HepG2 (cell line): Measurements from ENCODE around the gene TMEM240. TPM values are rescaled to one million over a fixed set of nuclear protein-coding genes. Genes with fewer than 3 reads are reported as not detected.

Experiments used
- CBFB ChIP-seq: sonication (generic); formaldehyde crosslinking; IDR thresholded peaks from 2 replicates; pipeline ENCODE4 v1.4.0; 2020; ENCODE audit warnings: missing genetic modification reagents
- CC2D1A ChIP-seq: sonication (generic); formaldehyde crosslinking; IDR thresholded peaks from 2 replicates; pipeline ENCODE4 v1.8.1; 2023; ENCODE audit warnings: mild to moderate bottlenecking, missing genetic modification reagents
- DR1 ChIP-seq: sonication (generic); formaldehyde crosslinking; IDR thresholded peaks from 2 replicates; pipeline ENCODE4 v1.8.0; 2021; ENCODE audit warnings: mild to moderate bottlenecking, missing genetic modification reagents, inconsistent platforms
- FOSL2 ChIP-seq: sonication (generic); formaldehyde crosslinking; IDR thresholded peaks from 2 replicates; pipeline ENCODE4 v1.4.0; 2020; ENCODE audit warnings: missing genetic modification reagents
- HMG20B ChIP-seq: conservative IDR thresholded peaks from 2 replicates; pipeline ENCODE4 v1.6.1; 2016; ENCODE audit warnings: missing genetic modification reagents, missing compliant biosample characterization
- HOXD1 ChIP-seq: sonication (generic); formaldehyde crosslinking; IDR thresholded peaks from 2 replicates; pipeline ENCODE4 v1.5.0; 2020; ENCODE audit warnings: missing genetic modification reagents
- KAT2B ChIP-seq: fragments of 150-350 bp; IDR thresholded peaks from 2 replicates; pipeline ENCODE4 v1.6.1; 2014; ENCODE audit warnings: low read depth, low read length, borderline replicate concordance
- KLF16 ChIP-seq, 2 experiments: sonication (generic) in 1 of 2; formaldehyde crosslinking in 1 of 2; IDR thresholded peaks; 2 replicates each; pipeline versions ENCODE4 v1.6.1 to v1.8.0; 2016 to 2023; ENCODE audit warnings: missing genetic modification reagents in 2 of 2, missing compliant biosample characterization in 1 of 2
- NCOR1 ChIP-seq: fragments of 200-600 bp; sonication (generic); IDR thresholded peaks from 2 replicates; pipeline ENCODE4 v1.7.0; 2017; ENCODE audit warnings: antibody characterized with exemption, low read length, borderline replicate concordance
- NFE2 ChIP-seq: sonication (generic); formaldehyde crosslinking; IDR thresholded peaks from 2 replicates; pipeline ENCODE4 v1.4.0; 2020; ENCODE audit warnings: missing genetic modification reagents
- RAD51 ChIP-seq: fragments of 450-650 bp; IDR thresholded peaks from 2 replicates; pipeline ENCODE4 v1.6.1; 2016; ENCODE audit warnings: borderline replicate concordance
- SMAD1 ChIP-seq: sonication (generic); formaldehyde crosslinking; IDR thresholded peaks from 2 replicates; pipeline ENCODE4 v1.4.0; 2020; ENCODE audit warnings: missing genetic modification reagents, low read depth, mild to moderate bottlenecking, borderline replicate concordance
- TEAD3 ChIP-seq: optimal IDR thresholded peaks from 2 replicates; pipeline ENCODE3; 2016; ENCODE audit warnings: borderline replicate concordance
- ZNF20 ChIP-seq: sonication (generic); formaldehyde crosslinking; IDR thresholded peaks from 2 replicates; pipeline ENCODE4 v1.4.0; 2020; ENCODE audit warnings: mild to moderate bottlenecking, moderate library complexity, missing genetic modification reagents
- ZNF496 ChIP-seq: sonication (generic); formaldehyde crosslinking; IDR thresholded peaks from 2 replicates; pipeline ENCODE4 v1.8.1; 2023; ENCODE audit warnings: mild to moderate bottlenecking, moderate library complexity, missing genetic modification reagents; ENCODE audit not compliant: insufficient replicate concordance
- ZNF562 ChIP-seq: sonication (generic); formaldehyde crosslinking; IDR thresholded peaks from 2 replicates; pipeline ENCODE4 v1.8.0; 2022; ENCODE audit warnings: missing genetic modification reagents, borderline replicate concordance
- polyA plus RNA-seq, 8 experiments: library from polyadenylated mRNA; depleted of rRNA in 3 of 8; stranded (reverse) in 7 of 8; unstranded in 1 of 8; fragments of >200 nt; fragmentation: Illumina TruSeq in 4 of 8; extraction: Trizol in 4 of 8; gene quantifications; 2 replicates each; pipeline versions ENCODE4 v1.2.1 to v1.2.3, GENCODE V29; 2011 to 2016; ENCODE audit warnings: low read depth in 4 of 8, missing spikeins in 1 of 8, mixed read lengths in 1 of 8; ENCODE audit not compliant: insufficient read depth in 1 of 8
- total RNA-seq, 5 experiments: library from RNA; depleted of rRNA; stranded (reverse); fragments of >200 nt; fragmentation: Illumina TruSeq; extraction: Trizol; gene quantifications; 2 replicates each; pipeline ENCODE4 v1.2.3, GENCODE V29; 2016; ENCODE audit warnings: low read depth in 1 of 5
- TF ChIP-seq, protein P1 (sequence below): sonication (generic); formaldehyde crosslinking; IDR thresholded peaks from 2 replicates; pipeline ENCODE4 v1.4.0; 2020; ENCODE audit warnings: missing genetic modification reagents
- TF ChIP-seq, protein P2 (sequence below): sonication (generic); formaldehyde crosslinking; IDR thresholded peaks from 2 replicates; pipeline ENCODE4 v1.5.0; 2020; ENCODE audit warnings: missing genetic modification reagents, mild to moderate bottlenecking, borderline replicate concordance
- TF ChIP-seq, protein P3 (sequence below): sonication (generic); formaldehyde crosslinking; IDR thresholded peaks from 2 replicates; pipeline ENCODE4 v1.5.1; 2020; ENCODE audit warnings: missing genetic modification reagents, mild to moderate bottlenecking, borderline replicate concordance
- TF ChIP-seq, protein P4 (sequence below), 2 experiments: sonication (generic) in 1 of 2; formaldehyde crosslinking in 1 of 2; IDR thresholded peaks; 2 replicates each; pipeline versions ENCODE4 v1.4.0 to v1.6.1; 2018 to 2020; ENCODE audit warnings: missing genetic modification reagents in 2 of 2, borderline replicate concordance in 1 of 2, low read depth in 1 of 2, mild to moderate bottlenecking in 1 of 2, missing biosample characterization in 1 of 2
- TF ChIP-seq, protein P5 (sequence below), 2 experiments: sonication (generic) in 1 of 2; formaldehyde crosslinking in 1 of 2; IDR thresholded peaks; 2 replicates each; pipeline versions ENCODE4 v1.5.1 to v1.6.1; 2011 to 2020; ENCODE audit warnings: borderline replicate concordance in 1 of 2, low read depth in 1 of 2, low read length in 1 of 2, mild to moderate bottlenecking in 1 of 2, missing genetic modification reagents in 1 of 2, moderate library complexity in 1 of 2

Gene TMEM240
- total and polyA plus RNA-seq, 2 of the 13 experiments (the other 11 are each of a cell fraction or from before 2014, with no cell fraction given), result 0.17 TPM; not detected in 1

DNA sequence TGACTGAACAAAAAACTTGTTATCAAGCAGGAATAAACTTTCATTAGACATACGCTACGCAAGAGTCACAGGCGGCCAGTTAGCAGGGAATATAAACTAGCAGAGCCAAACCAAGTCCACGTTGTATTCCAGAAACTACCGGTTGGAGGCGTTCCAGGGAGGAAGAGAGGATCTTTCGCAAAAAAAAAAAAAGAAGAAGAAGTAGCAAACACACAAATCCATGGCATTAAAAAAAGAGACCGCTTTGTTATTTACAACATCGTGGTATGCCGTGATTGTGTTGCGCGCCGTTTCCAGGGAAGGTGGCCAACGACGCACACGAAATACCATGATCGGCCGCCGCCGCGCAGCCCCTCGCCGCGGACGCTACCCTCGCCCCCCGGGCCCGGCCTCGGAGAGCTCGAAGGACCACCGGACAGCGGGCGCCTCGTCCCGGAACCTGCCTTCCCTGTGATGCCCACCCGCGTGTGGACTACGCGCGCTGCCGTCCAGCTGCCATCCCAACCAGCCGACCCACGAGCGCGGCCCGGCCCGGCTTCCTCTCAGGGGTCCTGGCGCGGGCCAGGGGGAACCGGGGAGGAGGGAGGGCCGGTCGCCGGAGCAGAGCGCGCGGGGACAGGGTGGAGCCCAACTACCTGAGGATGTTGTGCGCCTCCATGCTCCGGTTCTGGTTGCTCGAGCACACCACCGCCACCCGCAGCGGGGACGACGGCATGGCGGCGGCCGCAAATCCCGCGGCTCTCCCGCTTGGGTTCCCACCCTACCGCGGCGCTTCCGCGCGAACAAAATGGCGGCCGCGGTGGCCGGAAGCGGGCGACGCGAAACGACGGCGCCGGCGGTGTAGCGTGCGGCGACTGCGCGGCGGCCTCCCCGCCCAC is 33.7 kb upstream of the TMEM240 start (continued):
- no peak for TF ChIP-seq ZNF562 (CRISPR knock-in tag)
- TF ChIP-seq, protein P1, sequence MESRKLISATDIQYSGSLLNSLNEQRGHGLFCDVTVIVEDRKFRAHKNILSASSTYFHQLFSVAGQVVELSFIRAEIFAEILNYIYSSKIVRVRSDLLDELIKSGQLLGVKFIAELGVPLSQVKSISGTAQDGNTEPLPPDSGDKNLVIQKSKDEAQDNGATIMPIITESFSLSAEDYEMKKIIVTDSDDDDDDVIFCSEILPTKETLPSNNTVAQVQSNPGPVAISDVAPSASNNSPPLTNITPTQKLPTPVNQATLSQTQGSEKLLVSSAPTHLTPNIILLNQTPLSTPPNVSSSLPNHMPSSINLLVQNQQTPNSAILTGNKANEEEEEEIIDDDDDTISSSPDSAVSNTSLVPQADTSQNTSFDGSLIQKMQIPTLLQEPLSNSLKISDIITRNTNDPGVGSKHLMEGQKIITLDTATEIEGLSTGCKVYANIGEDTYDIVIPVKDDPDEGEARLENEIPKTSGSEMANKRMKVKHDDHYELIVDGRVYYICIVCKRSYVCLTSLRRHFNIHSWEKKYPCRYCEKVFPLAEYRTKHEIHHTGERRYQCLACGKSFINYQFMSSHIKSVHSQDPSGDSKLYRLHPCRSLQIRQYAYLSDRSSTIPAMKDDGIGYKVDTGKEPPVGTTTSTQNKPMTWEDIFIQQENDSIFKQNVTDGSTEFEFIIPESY, result no peak
- TF ChIP-seq KLF16 (CRISPR knock-in tag; IDR thresholded peaks at IDR 0.05), result no peak; a peak in 1 of 4 replicates
- TF ChIP-seq, protein P2, sequence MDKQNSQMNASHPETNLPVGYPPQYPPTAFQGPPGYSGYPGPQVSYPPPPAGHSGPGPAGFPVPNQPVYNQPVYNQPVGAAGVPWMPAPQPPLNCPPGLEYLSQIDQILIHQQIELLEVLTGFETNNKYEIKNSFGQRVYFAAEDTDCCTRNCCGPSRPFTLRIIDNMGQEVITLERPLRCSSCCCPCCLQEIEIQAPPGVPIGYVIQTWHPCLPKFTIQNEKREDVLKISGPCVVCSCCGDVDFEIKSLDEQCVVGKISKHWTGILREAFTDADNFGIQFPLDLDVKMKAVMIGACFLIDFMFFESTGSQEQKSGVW, result no peak
- TF ChIP-seq, protein P3, sequence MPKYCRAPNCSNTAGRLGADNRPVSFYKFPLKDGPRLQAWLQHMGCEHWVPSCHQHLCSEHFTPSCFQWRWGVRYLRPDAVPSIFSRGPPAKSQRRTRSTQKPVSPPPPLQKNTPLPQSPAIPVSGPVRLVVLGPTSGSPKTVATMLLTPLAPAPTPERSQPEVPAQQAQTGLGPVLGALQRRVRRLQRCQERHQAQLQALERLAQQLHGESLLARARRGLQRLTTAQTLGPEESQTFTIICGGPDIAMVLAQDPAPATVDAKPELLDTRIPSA, result no peak; the same call in 1 of the 2 replicates
- 0 out of 2 replicates have a peak, but pooled peaks have one; percentile 11 for TF ChIP-seq HMG20B (CRISPR knock-in tag)
- TF ChIP-seq TEAD3 (CRISPR knock-in tag), result peak; percentile 31
- TF ChIP-seq CBFB (CRISPR knock-in tag), result no peak
- no peak for TF ChIP-seq ZNF20
- TF ChIP-seq FOSL2, result no peak
- TF ChIP-seq ZNF496 (CRISPR knock-in tag), result no peak
- TF ChIP-seq HOXD1, result no peak
- TF ChIP-seq, protein P4, sequence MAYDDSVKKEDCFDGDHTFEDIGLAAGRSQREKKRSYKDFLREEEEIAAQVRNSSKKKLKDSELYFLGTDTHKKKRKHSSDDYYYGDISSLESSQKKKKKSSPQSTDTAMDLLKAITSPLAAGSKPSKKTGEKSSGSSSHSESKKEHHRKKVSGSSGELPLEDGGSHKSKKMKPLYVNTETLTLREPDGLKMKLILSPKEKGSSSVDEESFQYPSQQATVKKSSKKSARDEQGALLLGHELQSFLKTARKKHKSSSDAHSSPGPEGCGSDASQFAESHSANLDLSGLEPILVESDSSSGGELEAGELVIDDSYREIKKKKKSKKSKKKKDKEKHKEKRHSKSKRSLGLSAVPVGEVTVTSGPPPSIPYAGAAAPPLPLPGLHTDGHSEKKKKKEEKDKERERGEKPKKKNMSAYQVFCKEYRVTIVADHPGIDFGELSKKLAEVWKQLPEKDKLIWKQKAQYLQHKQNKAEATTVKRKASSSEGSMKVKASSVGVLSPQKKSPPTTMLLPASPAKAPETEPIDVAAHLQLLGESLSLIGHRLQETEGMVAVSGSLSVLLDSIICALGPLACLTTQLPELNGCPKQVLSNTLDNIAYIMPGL (CRISPR knock-in tag; IDR thresholded peaks at IDR 0.05; ENCODE audit: borderline replicate concordance in 1 of 2, low read depth in 1 of 2), result peak; percentile 35 to 68; a peak in 2 of 4 replicates
- no peak; the same call in 1 of the 2 replicates for TF ChIP-seq DR1 (CRISPR knock-in tag)
- TF ChIP-seq NFE2, result no peak
- TF ChIP-seq, protein P5, sequence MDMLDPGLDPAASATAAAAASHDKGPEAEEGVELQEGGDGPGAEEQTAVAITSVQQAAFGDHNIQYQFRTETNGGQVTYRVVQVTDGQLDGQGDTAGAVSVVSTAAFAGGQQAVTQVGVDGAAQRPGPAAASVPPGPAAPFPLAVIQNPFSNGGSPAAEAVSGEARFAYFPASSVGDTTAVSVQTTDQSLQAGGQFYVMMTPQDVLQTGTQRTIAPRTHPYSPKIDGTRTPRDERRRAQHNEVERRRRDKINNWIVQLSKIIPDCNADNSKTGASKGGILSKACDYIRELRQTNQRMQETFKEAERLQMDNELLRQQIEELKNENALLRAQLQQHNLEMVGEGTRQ (IDR thresholded peaks at IDR 0.05; ENCODE audit: low read depth, low read length), result no peak
- TF ChIP-seq, protein P5 (CRISPR knock-in tag; IDR thresholded peaks at IDR 0.05; ENCODE audit: borderline replicate concordance), result no peak
- TF ChIP-seq NCOR1, result no peak
- TF ChIP-seq CC2D1A, result no peak
- TF ChIP-seq RAD51, result no peak
- TF ChIP-seq SMAD1, result no peak
- TF ChIP-seq KAT2B, result no peak
